ENCODE results near the gene ZNF467.

Gene ZNF467

GRCh38 chr7:149743476-149744255, 29.7 kb downstream of the ZNF467 start:
- no peak for DNase-seq (ENCODE audit: low spot score)

DNA sequence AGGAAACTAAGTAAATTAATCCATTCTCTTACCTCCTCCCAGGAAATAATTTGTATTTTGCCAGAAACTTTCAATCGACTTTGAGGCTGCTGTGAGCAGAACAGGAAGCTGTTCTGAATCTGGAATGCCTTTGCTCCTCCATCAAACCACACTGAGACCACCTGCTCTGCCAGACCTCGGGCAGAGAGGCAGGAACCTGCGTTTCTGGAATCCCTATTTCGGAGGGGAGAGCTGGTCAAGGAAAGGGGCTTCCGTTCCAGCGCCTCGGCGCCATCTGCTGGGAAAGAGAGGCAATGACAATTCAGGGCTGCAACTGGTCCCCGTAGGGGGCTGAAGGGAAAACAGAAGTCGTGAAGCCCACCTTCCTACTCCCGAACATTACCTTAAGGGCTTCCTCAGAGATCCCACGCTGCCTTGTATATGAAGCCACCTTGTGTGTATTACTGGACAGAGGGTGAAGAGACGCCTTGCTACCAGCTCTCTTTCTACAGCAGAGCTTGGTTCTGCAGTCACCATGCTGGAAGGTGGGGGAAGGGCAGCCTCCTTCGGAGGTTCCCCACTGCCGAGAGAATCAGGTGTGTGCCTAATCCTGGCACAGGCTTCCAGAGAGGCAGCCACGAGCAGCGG, 31.2 kb downstream of the ZNF467 start:
- peak; percentile 93 for DNase-seq (ENCODE audit: low spot score)

DNA sequence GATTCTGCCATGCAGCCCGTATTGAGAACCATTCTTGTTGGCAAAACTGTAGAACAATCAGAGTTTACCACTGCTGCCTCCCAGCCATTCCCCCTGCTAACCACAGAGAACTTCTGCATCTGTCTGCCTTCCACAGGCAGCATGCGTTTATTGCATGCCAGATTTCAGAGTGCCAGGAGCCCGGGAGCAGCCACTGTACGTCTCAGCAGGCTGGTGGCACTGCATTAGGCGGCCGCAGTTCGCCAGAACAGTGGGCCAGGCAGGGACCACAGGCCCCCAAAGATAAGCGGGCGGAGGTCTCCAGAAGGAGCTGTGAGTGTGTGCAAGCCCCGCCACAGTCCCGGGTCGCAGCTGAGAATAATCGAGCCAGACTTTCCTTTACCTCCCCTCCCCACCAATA, 31.8 kb downstream of the ZNF467 start:
- DNase-seq (ENCODE audit: low spot score): peak; percentile 67

DNA sequence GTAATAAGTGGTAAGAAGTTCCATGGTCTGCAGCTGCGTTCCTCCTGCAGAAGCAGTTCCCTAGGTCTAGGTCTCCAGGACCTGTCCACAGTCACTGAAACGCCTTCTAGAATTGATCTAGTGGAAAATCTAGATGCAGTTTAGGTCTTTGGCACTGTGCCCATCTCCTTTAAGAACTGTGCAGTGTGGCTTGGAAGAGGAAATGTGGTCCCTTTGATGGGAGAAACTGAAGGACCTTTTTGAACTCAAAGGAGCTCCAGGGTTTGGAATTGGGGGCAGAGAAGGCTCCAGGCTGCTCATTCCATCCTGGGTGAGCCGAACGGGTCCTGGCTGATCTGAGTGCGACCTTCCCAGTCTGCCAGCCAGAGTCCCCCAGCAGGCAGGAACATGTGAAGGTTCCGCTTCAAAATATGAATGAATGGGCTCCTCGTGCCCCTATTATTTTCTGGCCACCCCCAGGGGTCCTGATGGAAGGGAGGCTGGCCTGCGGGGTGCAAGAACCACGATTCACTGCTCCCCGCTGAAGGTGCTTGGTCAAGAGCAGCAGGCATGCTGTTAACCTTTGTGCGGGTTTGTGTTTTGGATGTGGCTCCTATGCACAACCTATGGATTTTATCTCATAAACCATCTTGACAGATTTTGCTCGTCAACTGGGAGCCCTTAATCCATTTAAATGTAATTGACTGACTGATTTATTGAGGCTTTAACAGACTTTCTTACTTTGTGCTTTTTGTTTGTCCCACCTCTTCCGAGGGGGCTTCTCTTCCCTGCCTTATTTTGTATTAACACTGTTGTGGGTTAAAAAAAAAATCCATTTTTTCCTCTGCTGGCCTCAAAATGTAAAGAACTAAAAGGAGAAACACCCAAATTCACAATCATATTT, 36.7 kb downstream of the ZNF467 start:
- DNase-seq (ENCODE audit: low spot score): no peak

- DNase-seq (ENCODE audit: low spot score): no peak
These were observed 37.5 kb downstream of the ZNF467 start for GRCh38 chr7:149735779-149736477.

- DNase-seq (ENCODE audit: low spot score): no peak
These were observed 38.2 kb downstream of the ZNF467 start for GRCh38 chr7:149735181-149735602.

DNA sequence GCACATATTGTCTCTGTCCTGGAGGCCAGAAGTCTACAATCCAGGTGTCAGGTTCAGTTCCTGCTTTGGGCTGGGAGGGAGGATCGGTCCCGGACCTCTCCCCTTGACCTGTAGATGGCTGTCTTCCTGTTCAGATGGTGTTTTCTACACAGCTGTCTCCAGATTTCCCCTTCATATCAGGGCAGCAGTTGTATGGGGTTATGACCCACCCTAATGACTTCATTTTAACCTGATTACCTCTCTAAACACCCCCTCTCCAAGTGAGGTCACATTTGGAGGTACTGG, 38.7 kb downstream of the ZNF467 start:
- DNase-seq (ENCODE audit: low spot score): no peak

DNA sequence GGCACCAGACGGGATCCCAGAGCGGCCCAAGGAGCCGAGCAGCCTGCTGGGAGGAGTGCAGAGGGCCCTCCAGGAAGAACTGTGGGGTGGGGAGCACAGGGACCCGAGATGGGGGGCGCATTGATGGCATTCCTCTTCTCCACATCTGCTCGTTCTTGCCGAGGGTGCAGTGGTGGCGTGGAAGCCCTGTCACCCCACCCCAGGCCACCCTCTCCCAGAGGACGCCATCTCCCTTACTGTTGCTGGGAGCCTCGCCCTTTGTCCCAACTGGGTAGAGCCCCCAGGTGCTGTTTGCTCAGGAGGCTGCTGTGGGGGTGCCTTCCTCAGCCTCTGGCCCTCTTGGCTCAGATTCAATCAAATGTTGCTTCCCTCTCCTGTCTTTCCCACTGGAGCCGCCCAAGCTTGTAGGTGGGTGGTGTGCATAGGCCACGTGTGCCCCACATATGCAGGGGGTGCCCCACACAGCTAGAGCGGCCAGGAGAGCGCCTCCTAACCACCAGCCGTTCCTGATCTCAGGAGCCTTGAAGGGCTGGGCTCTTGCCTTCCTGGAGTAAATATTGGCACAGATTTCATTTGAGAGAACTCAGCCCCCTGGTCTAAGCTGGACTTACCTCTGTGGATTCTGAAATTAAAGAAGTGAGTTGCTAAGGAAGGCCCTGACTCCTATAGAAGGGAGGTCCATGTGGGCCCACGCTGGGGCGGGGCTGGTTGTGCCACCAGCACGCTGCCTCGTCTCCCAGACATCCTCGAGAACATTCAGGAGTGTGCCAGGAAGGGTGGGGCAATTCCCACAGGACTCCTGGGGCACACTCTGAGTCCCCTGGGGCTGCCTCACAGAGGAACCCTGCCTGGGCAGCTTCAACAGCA, 39.2 kb downstream of the ZNF467 start:
- no peak for DNase-seq (ENCODE audit: low spot score)

DNA sequence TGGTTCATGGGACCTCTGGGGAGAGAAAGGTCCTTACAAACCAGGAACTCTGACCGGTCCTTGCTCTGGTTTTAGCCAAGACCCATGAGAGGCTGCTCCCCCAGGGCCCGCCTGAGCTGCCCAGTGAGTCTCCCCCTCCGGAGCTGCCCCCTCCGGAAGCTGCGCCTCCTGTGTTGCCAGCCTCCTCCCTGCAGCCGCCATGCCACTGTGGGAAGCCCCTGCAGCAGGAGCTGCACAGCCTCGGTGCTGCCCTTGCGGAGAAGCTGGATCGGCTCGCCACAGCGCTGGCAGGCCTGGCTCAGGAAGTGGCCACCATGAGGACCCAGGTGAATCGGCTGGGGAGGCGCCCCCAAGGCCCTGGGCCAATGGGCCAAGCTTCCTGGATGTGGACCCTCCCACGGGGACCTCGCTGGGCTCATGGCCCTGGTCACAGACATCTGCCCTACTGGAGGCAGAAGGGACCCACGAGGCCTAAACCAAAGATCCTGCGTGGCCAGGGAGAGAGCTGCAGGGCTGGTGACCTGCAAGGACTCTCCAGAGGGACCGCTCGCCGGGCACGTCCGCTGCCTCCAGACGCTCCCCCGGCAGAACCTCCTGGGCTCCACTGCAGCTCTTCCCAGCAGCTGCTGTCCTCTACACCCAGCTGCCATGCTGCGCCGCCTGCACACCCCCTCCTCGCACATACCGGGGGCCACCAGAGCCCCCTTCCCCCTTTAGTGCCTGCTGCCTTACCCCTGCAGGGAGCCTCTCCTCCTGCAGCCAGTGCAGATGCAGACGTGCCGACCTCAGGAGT, 40.1 kb downstream of the ZNF467 start:
- DNase-seq (ENCODE audit: low spot score): no peak

- DNase-seq (ENCODE audit: low spot score): no peak
These were observed 40.8 kb downstream of the ZNF467 start for GRCh38 chr7:149732611-149733010.

DNA sequence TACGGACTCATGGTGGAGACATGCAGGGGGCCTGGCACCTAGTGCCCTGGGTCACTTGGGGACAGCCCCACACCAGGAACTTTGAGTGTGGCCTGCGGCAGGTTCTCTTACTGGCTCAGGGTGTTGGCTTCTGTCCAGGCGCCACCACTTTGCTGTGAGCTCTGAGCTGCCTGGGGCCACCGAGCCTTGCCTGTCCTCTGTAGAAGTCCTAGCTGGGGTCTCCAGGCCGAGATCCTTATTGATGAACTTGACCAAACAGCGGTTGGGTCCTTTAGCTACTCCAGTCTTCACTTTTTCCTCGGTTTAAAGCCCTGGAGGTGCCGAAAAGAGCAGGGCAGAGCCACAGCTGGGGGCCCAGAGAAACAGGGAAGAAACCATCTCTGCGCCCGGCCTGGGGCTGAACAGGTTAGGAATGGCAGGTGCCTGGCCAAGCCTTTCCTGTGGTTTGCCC, 41.3 kb downstream of the ZNF467 start:
- no peak for DNase-seq (ENCODE audit: low spot score)

DNA sequence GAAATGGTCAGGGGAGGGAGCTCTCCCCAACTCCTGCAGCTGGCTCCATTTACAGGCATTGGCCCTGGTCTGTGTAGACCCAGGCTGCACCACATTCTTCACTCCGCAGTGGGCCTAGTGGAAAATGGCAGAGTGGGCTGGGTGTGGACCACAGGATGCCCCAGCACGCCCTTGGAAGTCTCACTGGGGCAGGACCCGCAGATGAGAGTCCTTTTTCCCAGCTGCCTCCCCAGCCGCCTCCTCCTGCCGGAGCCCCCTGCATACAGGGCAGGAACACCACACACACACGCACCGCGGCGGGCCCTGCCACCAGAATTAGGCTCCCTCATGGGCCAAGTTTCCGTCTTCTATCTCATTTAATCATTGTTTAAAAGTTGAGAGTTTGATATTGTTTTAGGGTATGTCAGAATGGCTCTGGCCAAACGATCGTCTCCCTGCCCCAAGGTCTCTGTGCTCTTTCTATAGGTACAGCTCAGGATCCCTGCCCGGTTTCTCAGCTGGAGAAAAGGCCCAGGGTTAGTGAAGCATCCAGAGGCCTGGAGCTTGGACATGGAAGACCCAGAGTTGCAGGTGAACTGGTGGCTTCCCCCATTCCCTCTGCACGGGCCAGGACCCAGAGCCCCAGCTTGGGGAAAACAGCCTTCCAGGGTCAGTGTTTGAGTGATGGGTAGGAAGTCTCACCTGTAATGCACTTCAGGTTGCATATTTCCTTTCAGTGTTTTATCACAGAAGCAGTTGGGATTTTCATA, 42.0 kb downstream of the ZNF467 start:
- DNase-seq (ENCODE audit: low spot score): no peak

GRCh38 chr7:149729983-149730801, 43.2 kb downstream of the ZNF467 start:
- no peak for DNase-seq (ENCODE audit: low spot score)

DNA sequence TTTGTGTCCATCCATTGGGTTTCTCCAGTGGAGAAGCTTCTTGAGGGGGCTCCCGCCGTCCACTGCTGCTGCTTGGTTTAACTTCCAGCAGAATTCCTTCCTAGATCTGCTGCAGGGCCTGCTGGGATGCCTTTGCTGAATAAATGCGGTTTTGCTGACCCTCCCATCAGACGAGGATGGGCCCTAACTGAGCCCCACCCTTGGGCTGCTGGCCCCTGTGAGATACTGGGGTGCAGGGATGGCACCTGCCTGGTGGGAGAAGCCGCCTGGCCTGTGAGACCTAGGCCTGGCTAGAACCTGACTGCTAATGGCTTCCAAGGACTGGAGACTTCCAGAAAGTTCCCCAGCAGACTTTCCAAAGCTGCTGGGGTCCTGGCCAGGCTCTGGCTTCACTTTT, 43.8 kb downstream of the ZNF467 start:
- no peak for DNase-seq (ENCODE audit: low spot score)

GRCh38 chr7:149728491-149729375, 44.7 kb downstream of the ZNF467 start:
- no peak for DNase-seq (ENCODE audit: low spot score)

- no peak for DNase-seq (ENCODE audit: low spot score)
These were observed 45.4 kb downstream of the ZNF467 start for GRCh38 chr7:149727899-149728476.
